NCI-H524 (cell line): ENCODE results near the gene ZNF440.
"Not testable (repeated sequence)": the region's sequence is repeated elsewhere in the genome, so short reads cannot be mapped to it uniquely, and the experiment has no call there.

Experiments used
- DNase-seq, 2 experiments: peaks; one replicate each; lab custom pipeline; 2025; lab: John Stamatoyannopoulos, UW

The ZNF440 gene

DNA sequence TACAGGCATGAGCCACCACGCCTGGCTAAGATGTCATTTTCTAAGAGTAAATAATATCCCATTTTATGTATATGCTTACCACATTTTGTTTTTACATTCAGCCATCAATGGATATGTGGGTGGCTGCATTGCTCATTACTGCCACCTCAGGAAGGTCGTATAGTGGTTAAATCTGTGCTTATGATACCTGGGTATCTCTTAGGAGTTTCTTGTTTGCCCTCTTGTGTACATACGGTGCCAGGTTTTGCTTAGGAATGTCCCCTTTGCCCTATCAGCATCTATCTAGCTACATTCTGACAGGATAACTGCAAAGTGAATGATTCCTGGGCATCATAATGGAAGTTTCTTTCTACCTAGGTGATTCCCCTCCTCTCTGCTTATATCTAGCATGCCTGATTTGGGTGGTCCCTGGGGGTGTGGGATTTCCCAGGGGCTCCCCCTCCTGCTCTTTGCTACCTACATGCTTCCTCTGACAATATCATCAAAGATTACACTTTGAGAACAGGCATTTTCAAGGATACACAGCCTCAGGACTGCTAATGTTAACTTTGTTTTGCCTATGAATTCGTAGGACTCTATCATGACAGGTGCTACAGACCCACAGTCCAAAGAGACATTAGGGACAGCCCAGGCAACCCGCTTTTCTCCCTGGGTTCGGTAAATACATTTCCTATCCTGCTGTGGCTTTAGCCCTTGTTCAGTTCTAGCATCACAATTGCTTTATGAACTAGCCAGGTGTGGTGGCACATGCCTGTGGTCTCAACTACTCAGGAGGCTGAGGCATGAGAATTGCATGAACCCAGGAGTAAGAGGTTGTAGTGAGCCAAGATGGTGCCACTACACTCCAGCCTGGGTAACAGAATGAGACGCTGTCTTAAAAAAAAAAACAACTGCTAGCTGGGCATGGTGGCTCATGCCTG is 15.1 kb downstream of the ZNF440 start:
- not testable (repeated sequence) for DNase-seq

DNA sequence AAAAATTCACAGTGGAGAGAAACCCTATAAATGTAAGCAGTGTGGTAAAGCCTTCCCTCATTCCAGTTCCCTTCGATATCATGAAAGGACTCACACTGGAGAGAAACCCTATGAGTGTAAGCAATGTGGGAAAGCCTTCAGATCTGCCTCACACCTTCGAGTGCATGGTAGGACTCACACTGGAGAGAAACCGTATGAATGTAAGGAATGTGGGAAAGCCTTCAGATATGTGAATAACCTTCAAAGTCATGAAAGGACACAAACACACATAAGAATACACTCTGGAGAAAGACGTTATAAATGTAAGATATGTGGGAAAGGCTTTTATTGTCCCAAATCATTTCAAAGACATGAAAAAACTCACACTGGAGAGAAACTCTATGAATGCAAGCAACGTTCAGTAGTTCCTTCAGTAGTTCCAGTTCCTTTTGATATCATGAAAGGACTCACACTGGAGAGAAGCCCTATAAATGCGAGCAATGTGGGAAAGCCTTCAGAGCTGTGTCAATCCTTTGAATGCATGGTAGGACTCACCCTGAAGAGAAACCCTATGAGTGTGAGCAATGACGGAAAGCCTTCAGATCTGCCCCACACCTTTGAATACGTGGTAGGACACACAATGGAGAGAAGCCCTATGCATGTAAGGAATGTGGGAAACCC is 18.3 kb downstream of the ZNF440 start:
- DNase-seq = no peak

- no peak for DNase-seq
Observed at GRCh38 chr19:11833541-11833940, 19.5 kb downstream of the ZNF440 start.

GRCh38 chr19:11835626-11836066 is 21.6 kb downstream of the ZNF440 start:
- not testable (repeated sequence) for DNase-seq

- DNase-seq = no peak
Observed at GRCh38 chr19:11843722-11844121, 29.6 kb downstream of the ZNF440 start.

DNA sequence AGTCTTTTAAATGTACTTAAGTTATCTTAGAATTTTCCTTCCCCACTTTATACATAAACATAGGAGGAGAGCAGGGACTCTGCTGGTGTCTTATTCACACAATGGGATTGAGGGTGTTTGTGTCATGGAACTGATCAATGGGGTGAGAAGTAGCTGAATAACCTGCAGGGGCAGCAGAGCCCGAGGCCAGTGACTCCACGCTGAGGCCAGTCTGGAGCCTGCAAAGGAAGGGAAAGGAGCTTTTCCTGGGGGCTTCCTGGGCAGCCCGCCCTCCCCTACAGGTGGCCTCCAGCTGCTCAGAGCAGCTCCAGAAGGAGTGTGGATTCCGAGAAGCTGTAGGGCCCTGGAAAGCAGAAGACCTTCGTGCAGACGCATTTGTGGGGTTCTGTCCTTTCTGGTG is 33.5 kb downstream of the ZNF440 start:
- peak in 1 of 2 experiments; percentile 15 for DNase-seq

GRCh38 chr19:11848200-11848593 is 34.1 kb downstream of the ZNF440 start:
- DNase-seq = no peak

DNA sequence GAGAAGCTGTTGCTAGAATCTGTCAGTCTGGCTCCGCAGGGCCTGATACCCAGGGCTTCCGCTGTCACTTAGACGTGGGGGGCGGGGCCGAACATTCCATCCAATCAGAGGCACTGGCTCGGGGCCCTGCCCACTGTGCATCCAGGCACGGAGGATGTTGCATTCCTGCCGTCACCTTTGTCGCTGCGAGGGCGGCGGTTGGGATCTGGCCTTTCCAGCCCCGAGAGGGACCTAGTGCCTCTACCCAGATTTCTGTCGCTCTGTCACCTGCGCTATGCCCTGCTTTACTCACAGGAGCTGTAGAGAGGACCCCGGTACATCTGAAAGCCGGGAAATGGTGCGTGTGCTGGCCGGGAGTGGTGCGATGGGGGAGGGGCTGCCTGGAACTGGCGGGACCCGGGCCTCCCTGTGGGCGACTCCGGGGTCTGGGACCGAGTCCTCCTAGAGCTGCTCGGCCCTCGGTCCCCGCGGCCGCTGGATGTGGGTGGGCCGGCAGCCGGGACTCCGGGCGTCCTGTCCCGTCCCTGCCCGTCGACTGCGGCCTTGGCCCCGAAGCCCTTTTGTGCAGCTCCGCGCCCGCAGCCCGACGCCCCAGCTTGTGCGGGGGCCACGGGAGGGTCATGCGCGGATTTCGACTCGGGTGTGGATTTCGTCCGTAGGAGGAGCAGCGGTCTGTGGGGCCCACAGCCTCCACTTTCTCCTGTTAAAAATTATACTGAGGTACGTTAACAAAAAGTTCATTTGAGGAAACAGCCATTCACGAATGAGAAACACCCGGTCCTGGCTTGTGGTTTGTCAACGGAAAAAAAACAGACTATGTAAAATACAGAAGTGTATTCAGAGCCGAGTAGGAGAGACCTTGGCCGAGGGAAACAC is 34.8 kb downstream of the ZNF440 start, which contains the start of gene ZNF439:
Gene ZNF439 (plus strand): TSS at position 133 of the 876 bp plus-strand sequence. CDS start 142 bp downstream, at position 275.
- peak; percentile 83 to 93 for DNase-seq

DNA sequence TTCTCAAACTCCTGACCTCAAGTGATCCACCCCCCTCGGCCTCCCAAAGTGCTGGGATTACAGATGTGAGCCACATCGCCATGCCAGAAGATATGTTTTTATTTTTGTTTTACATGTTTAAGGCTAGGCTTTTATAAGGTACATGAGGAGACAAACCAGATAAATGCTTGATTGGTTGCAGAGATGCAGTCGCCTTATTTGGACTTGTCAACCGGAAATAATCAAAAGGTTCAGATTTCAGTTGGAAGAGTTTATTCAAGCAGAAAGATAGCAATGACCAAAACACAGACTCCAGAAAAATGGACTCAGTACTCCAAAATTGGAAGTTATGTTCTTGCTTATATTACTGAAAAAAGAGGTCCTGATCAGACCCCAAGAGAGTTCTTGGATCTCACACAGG is 36.2 kb downstream of the ZNF440 start:
- not testable (repeated sequence) for DNase-seq

DNA sequence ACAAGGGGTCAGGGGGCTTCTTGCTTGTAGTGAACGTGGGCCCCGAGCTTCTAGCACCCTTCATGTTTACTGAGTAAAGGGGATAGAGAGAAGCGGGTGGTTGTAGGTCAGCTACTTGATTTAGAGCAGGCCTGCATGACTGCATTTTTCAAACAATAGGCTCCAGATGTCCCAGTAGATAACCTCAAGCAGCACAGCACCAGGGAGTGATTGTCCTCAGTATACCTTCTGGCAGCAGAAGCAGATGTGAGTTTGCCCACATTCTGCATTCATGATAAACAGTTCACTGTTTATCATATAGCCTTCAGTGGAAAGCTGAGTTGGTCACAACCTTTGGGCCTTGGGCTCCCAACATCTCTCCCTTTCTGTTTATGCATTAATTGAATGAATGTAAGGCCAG is 39.3 kb downstream of the ZNF440 start:
- no peak for DNase-seq

DNA sequence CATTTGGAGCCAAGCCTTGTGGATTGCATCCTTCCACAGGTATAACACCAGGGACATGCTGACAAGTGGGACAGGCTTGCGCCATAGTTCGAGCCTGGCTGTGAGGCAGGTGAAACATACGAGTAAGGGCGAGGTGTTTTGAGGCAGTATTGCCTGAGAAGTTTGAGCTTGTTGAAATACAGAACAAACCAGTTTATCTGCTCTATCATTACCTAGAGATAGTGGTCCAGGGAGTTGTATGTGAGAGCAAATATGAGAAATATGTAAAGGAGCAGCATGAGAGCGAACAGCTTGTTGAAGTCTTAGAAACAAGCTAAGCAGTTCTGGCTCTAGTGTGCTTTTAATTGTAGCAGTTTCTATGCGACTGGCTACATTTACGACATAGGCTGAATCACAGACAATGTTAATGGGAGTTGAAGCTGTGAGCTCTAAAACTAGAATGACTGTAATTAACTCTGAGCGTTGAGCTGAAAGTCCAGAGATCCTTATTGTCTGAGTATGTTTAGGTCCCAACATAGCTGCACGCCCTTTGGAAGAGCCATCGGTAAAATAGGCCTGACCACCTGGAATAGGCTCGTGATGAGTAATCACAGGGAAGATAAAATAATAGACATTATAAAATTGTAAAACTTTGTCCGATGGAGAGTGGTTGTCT is 42.6 kb downstream of the ZNF440 start:
- no peak for DNase-seq

GRCh38 chr19:11860721-11861120 is 46.6 kb downstream of the ZNF440 start:
- no peak for DNase-seq

DNA sequence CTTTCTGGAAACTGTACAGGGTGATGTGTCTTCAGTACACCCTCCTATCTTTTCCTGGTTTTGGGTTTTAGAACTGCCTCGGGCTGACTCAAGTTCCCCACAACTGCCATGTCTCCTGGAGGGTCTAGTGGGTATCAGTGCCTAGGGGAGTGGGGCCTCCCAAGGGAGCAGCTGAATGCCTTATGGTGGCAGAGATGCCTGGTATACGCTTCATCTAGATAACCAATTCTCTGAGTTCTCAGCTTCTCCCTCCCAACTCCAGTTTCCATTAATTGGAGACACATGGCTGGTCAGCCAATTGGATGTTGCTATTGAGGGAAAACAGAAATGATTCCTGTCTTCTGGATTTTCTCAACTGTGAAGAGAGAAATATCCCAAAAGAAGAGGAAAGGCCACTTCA is 47.2 kb downstream of the ZNF440 start:
- DNase-seq = no peak

DNA sequence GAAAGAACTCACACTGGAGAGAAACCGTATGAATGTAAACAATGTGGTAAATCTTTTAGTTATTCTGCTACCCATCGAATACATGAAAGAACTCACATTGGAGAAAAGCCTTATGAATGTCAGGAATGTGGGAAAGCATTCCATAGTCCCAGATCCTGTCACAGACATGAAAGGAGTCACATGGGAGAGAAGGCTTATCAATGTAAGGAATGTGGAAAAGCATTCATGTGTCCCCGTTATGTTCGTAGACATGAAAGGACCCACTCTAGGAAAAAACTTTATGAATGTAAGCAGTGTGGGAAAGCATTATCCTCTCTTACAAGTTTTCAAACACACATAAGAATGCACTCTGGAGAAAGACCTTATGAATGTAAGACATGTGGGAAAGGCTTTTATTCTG is 53.7 kb downstream of the ZNF440 start:
- not testable (repeated sequence) for DNase-seq

- no peak for DNase-seq
Observed at GRCh38 chr19:11868188-11868587, 54.1 kb downstream of the ZNF440 start.

GRCh38 chr19:11872624-11873023 is 58.6 kb downstream of the ZNF440 start:
- no peak for DNase-seq

DNA sequence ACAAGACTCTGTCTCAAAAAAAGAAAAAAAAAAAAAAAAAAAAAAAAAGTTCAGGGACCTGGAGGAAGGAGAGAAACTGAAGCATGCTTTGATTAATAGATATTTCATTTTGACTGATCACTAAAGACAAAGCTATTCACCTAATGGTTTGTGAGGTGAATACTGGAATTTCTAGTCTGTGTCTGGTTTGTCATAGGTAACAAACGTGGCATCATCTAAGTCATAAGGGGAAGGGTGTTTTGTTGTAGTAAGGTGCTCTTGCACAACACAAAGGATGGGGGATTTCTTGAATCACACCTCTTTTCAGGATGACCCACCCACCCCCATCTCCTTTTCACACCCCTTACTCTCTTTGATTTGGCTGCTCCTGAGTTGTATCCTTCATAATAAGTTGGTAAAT is 59.7 kb downstream of the ZNF440 start:
- DNase-seq = no peak

GRCh38 chr19:11879687-11880266 is 65.7 kb downstream of the ZNF440 start:
- peak in 1 of 2 experiments; percentile 29 for DNase-seq

GRCh38 chr19:11880598-11880997 is 66.5 kb downstream of the ZNF440 start:
- DNase-seq = no peak

- peak; percentile 64 to 77 for DNase-seq
Observed at GRCh38 chr19:11881151-11881800, 67.2 kb downstream of the ZNF440 start.

- no peak for DNase-seq
Observed at GRCh38 chr19:11882606-11883005, 68.5 kb downstream of the ZNF440 start.
